Breast epithelium (tissue), 4 donors: ENCODE measurements around the gene SNX13. TPM values are rescaled to one million over a fixed set of nuclear protein-coding genes. Genes with fewer than 3 reads are reported as not detected.

Source experiments
- DNase-seq, 2 donors: peaks; one replicate each; pipeline ENCODE4 v3.0.0-alpha.2; 2019; ENCODE audit warnings: low spot score in 2 of 2
- H3K27ac ChIP-seq, 2 donors: fragments of 200-600 bp; sonication (generic) in 1 of 2; one replicate each; pipeline ENCODE4 v1.5.1; 2016 to 2019; ENCODE audit warnings: mild to moderate bottlenecking in 1 of 2
- H3K27me3 ChIP-seq, 2 donors: fragments of 200-600 bp; sonication (generic) in 1 of 2; one replicate each; pipeline versions ENCODE4 v1.5.1 to v1.6.0; 2017 to 2019; ENCODE audit warnings: control low read depth in 1 of 2, mild to moderate bottlenecking in 1 of 2
- H3K36me3 ChIP-seq: fragments of 200-600 bp; one replicate; pipeline ENCODE4 v1.5.1; 2019
- H3K4me1 ChIP-seq, 2 donors: fragments of 200-600 bp; sonication (generic); one replicate each; pipeline ENCODE4 v1.5.1; 2016 to 2019; ENCODE audit warnings: control low read depth in 1 of 2
- H3K4me3 ChIP-seq, 3 donors: fragments of 200-600 bp; sonication (generic); 1 replicate in 2 of 3; 2 replicates in 1 of 3; pipeline ENCODE4 v1.5.1; 2016 to 2019; ENCODE audit warnings: mild to moderate bottlenecking in 3 of 3, moderate library complexity in 2 of 3
- H3K9me3 ChIP-seq, 2 donors: fragments of 200-600 bp; sonication (generic) in 1 of 2; one replicate each; pipeline ENCODE4 v1.5.1; 2016 to 2019; ENCODE audit warnings: control low read depth in 1 of 2
- CTCF ChIP-seq, 3 donors: fragments of 450-650 bp; IDR thresholded peaks; one replicate each; pipeline ENCODE4 v1.5.1; 2016 to 2017; ENCODE audit warnings: antibody characterized with exemption in 3 of 3, mild to moderate bottlenecking in 3 of 3, moderate library complexity in 3 of 3
- POLR2A ChIP-seq: fragments of 450-650 bp; IDR thresholded peaks from one replicate; pipeline ENCODE4 v1.6.1; 2016; ENCODE audit warnings: antibody characterized with exemption, mild to moderate bottlenecking, moderate library complexity
- POLR2AphosphoS5 ChIP-seq, 3 donors: sonication (generic); formaldehyde crosslinking; IDR thresholded peaks; one replicate each; pipeline ENCODE4 v1.6.1; 2017; ENCODE audit warnings: antibody characterized with exemption in 3 of 3
- intact Hi-C: fragments of 100-400 bp; cut with DNase I; formaldehyde crosslinking; loops from one replicate; pipeline ENCODE4 v1.15.1; 2023; ENCODE audit warnings: low total_unique reads
- total RNA-seq, 3 donors: library from RNA; depleted of rRNA; stranded (reverse); fragments of >200 nt; gene quantifications; one replicate each; pipeline ENCODE4 v1.1.0, GENCODE V29; 2016

Gene SNX13
- total RNA-seq, 3 donors from 2014 or later = 62.6 to 89.9 (median 72.8) TPM

- Histone ChIP-seq H3K9me3 (no peaks in the 10 kb centered on the region), H3K4me1 (no peaks in the 10 kb centered on the region), H3K4me3 (no peak overlapping the region), H3K27me3 (no peaks in the 10 kb centered on the region), H3K27ac (no peak overlapping the region), H3K36me3 (no peaks in the 10 kb centered on the region)
- DNase-seq = no peak
- TF ChIP-seq CTCF (IDR thresholded peaks at IDR 0.05) (no peak), POLR2AphosphoS5 (IDR thresholded peaks at IDR 0.05) (no peak), POLR2A (no peak)
- intact Hi-C loops = no loop called here
Observed at GRCh38 chr7:17779381-17779780, 160.9 kb downstream of the SNX13 start.

GRCh38 chr7:17774716-17775288, 165.5 kb downstream of the SNX13 start:
- intact Hi-C loops = no loop called here

GRCh38 chr7:17774248-17774647, 166.0 kb downstream of the SNX13 start:
- intact Hi-C loops = no loop called here
- Histone ChIP-seq H3K27ac (no peak overlapping the region), H3K4me1 (no peaks in the 10 kb centered on the region), H3K27me3 (no peaks in the 10 kb centered on the region), H3K4me3 (no peak overlapping the region), H3K36me3 (no peaks in the 10 kb centered on the region), H3K9me3 (no peaks in the 10 kb centered on the region)
- DNase-seq = no peak
- TF ChIP-seq POLR2A (no peak), POLR2AphosphoS5 (IDR thresholded peaks at IDR 0.05) (no peak), CTCF (IDR thresholded peaks at IDR 0.05) (no peak)

More at GRCh38 chr7:17774716-17775288, 165.5 kb downstream of the SNX13 start:
- Histone ChIP-seq H3K27me3 (no peaks in the 10 kb centered on the region), H3K4me1 (no peaks in the 10 kb centered on the region), H3K27ac (no peak overlapping the region), H3K9me3 (no peaks in the 10 kb centered on the region), H3K36me3 (no peaks in the 10 kb centered on the region), H3K4me3 (no peak overlapping the region)
- TF ChIP-seq POLR2A = no peak
- TF ChIP-seq POLR2AphosphoS5 (IDR thresholded peaks at IDR 0.05) = no peak
- no peak for TF ChIP-seq CTCF (IDR thresholded peaks at IDR 0.05)
- DNase-seq = no peak

GRCh38 chr7:17773289-17773626, 167.0 kb downstream of the SNX13 start:
- Histone ChIP-seq H3K36me3 (no peaks in the 10 kb centered on the region), H3K4me1 (no peaks in the 10 kb centered on the region), H3K4me3 (no peak overlapping the region), H3K27ac (no peak overlapping the region), H3K27me3 (no peaks in the 10 kb centered on the region), H3K9me3 (no peaks in the 10 kb centered on the region)
- TF ChIP-seq POLR2A (no peak), CTCF (IDR thresholded peaks at IDR 0.05) (no peak), POLR2AphosphoS5 (IDR thresholded peaks at IDR 0.05) (no peak)
- intact Hi-C loops = no loop called here
- DNase-seq = no peak

- TF ChIP-seq POLR2A (no peak), POLR2AphosphoS5 (IDR thresholded peaks at IDR 0.05) (no peak), CTCF (IDR thresholded peaks at IDR 0.05) (no peak)
- no peaks in the 10 kb centered on the region for H3K4me1 ChIP-seq
- H3K36me3 ChIP-seq = no peaks in the 10 kb centered on the region
- H3K9me3 ChIP-seq = no peaks in the 10 kb centered on the region
- H3K27ac ChIP-seq = no peak overlapping the region
- intact Hi-C loops = no loop called here
- H3K4me3 ChIP-seq = no peak overlapping the region
- H3K27me3 ChIP-seq = no peaks in the 10 kb centered on the region
- DNase-seq = no peak
Observed at GRCh38 chr7:17772581-17773288, 167.6 kb downstream of the SNX13 start.
